DOHH2 (cell line): ENCODE data around the gene SRGAP3.

Experiments used
- EZH2phosphoT487 ChIP-seq: fragments of 200-600 bp; sonication (generic); IDR thresholded peaks from 2 replicates; pipeline ENCODE4 v1.6.1; 2017; ENCODE audit warnings: borderline replicate concordance, mild to moderate bottlenecking, antibody characterized with exemption, low read length, moderate library complexity, mixed read lengths
- TF ChIP-seq, protein P1 (sequence below): fragments of 200-600 bp; sonication (generic); IDR thresholded peaks from one replicate; pipeline ENCODE4 v1.5.1; 2014; ENCODE audit warnings: antibody characterized with exemption, mild to moderate bottlenecking, low read depth, low read length; ENCODE audit not compliant: poor library complexity, severe bottlenecking

DNA sequence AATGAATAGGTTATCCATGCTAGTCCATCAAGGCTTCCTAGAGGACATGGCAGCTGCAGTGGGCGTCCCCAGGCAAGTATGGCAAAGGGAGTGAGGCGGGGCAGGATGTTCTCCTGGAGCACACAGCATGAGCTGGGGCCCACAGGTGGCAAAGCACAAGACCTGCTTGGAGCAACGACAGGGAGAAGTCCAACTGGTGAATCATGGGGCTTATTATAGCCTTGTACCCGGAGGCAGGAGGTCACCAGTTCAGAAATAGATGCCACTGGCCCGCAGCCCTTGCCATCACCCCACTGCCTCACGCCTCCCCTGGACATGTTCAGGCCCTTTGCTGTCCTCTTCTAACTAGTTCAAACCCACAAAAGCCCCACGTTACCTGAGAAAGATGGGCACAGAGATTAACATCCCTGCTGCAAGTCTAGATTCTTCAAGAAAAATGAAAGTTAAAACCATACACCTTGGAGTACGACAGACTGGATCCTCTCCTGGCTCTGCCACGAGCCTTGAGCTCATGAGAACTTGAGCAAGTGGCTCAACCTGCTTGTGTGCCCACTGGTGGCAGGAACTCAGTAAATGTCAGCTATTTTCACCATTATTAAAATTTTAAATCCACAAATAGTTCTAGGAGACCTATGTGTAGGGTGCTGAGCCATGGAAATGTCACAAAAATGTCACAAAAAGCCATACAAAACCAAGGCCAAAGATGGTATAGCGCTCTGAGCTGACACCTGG is 1.8 kb upstream of the SRGAP3 start:
- TF ChIP-seq, protein P1, sequence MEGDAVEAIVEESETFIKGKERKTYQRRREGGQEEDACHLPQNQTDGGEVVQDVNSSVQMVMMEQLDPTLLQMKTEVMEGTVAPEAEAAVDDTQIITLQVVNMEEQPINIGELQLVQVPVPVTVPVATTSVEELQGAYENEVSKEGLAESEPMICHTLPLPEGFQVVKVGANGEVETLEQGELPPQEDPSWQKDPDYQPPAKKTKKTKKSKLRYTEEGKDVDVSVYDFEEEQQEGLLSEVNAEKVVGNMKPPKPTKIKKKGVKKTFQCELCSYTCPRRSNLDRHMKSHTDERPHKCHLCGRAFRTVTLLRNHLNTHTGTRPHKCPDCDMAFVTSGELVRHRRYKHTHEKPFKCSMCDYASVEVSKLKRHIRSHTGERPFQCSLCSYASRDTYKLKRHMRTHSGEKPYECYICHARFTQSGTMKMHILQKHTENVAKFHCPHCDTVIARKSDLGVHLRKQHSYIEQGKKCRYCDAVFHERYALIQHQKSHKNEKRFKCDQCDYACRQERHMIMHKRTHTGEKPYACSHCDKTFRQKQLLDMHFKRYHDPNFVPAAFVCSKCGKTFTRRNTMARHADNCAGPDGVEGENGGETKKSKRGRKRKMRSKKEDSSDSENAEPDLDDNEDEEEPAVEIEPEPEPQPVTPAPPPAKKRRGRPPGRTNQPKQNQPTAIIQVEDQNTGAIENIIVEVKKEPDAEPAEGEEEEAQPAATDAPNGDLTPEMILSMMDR, result no peak
- TF ChIP-seq EZH2phosphoT487, result no peak
